OCI-LY1 (cell line): ENCODE results near the gene DCTN4.

Source experiments
- H2AFZ ChIP-seq: fragments of 200-600 bp; sonication (generic), shearing (Covaris generic); 2 replicates; pipeline ENCODE4 v1.6.0; 2014; ENCODE audit warnings: antibody characterized with exemption, mild to moderate bottlenecking, low read length
- H3F3A ChIP-seq: fragments of 200-600 bp; sonication (generic), shearing (Covaris generic); 2 replicates; pipeline ENCODE4 v1.6.0; 2014; ENCODE audit warnings: mild to moderate bottlenecking, antibody characterized with exemption, low read length, moderate library complexity; ENCODE audit not compliant: insufficient read depth
- H3K27ac ChIP-seq: fragments of 200-600 bp; sonication (generic); 2 replicates; pipeline ENCODE4 v1.5.1; 2014; ENCODE audit warnings: low read length, mixed run types, mild to moderate bottlenecking, low read depth; ENCODE audit not compliant: poor library complexity, severe bottlenecking
- H3K27me3 ChIP-seq: fragments of 200-600 bp; sonication (generic); 2 replicates; pipeline ENCODE4 v1.6.0; 2014; ENCODE audit warnings: antibody characterized with exemption, mild to moderate bottlenecking, low read length, moderate library complexity; ENCODE audit not compliant: insufficient read depth
- H3K36me3 ChIP-seq: fragments of 200-600 bp; sonication (generic); 2 replicates; pipeline ENCODE4 v1.6.1; 2014; ENCODE audit warnings: mild to moderate bottlenecking, antibody characterized with exemption, low read length, moderate library complexity, mixed read lengths; ENCODE audit not compliant: insufficient read depth
- H3K4me1 ChIP-seq: fragments of 200-600 bp; sonication (generic); 2 replicates; pipeline ENCODE4 v1.5.1; 2014; ENCODE audit warnings: mild to moderate bottlenecking, low read length, moderate library complexity; ENCODE audit not compliant: insufficient read depth, severe bottlenecking
- H3K4me2 ChIP-seq: fragments of 200-600 bp; sonication (generic), shearing (Covaris generic); 2 replicates; pipeline ENCODE4 v1.6.1; 2014; ENCODE audit warnings: low read length
- H3K4me3 ChIP-seq: fragments of 200-600 bp; sonication (generic); 2 replicates; pipeline ENCODE4 v1.5.1; 2014; ENCODE audit warnings: low read length, low read depth, mild to moderate bottlenecking, mixed read lengths; ENCODE audit not compliant: poor library complexity, severe bottlenecking
- H3K79me2 ChIP-seq: fragments of 200-600 bp; shearing (Covaris generic); 2 replicates; pipeline ENCODE4 v1.6.1; 2016; ENCODE audit warnings: mixed run types, low read length, mixed read lengths; ENCODE audit not compliant: insufficient read depth
- H3K9ac ChIP-seq: fragments of 200-600 bp; sonication (generic), shearing (Covaris generic); 2 replicates; pipeline ENCODE4 v1.6.1; 2014; ENCODE audit warnings: mild to moderate bottlenecking, low read length, mixed read lengths
- H3K9me2 ChIP-seq: fragments of 200-600 bp; sonication (generic), shearing (Covaris generic); 2 replicates; pipeline ENCODE4 v1.6.1; 2014; ENCODE audit warnings: low read depth, mild to moderate bottlenecking, low read length, mixed read lengths
- H3K9me3 ChIP-seq: fragments of 200-600 bp; shearing (Covaris generic); 2 replicates; pipeline ENCODE4 v1.6.1; 2014; ENCODE audit warnings: low read length, mixed read lengths
- H4K20me1 ChIP-seq: fragments of 200-600 bp; sonication (generic), shearing (Covaris generic); 2 replicates; pipeline ENCODE4 v1.6.0; 2016; ENCODE audit warnings: mild to moderate bottlenecking, low read length; ENCODE audit not compliant: insufficient read depth
- EZH2 ChIP-seq: fragments of 200-600 bp; sonication (generic), shearing (Covaris generic); IDR thresholded peaks from 2 replicates; pipeline ENCODE4 v1.8.0; 2017; ENCODE audit warnings: borderline replicate concordance, mixed run types, mild to moderate bottlenecking, antibody characterized with exemption, low read length, moderate library complexity, mixed read lengths
- TF ChIP-seq, protein P1 (sequence below): fragments of 200-600 bp; sonication (generic), shearing (Covaris generic); IDR thresholded peaks from 2 replicates; pipeline ENCODE4 v1.5.1; 2017; ENCODE audit warnings: mild to moderate bottlenecking, antibody characterized with exemption, low read length, moderate library complexity, mixed read lengths

Gene DCTN4

DNA sequence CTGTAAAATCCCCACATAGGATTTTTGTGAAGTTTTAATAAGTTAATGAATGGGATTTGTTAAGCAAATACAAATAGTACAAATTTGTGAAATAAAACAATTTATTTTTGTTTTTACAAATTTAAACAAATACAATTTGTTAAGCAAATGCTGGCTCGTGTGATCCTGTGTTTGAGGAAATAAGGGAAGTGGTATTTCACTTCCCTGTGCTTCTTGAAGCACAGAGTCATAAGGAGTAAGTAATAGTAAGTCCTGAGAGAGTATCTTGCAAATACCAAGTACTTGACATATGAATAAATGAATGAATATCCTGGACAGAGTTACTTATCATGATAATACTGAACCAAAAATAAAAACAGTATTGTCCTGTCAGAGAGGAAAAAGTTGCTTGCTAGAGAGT lies 28.8 kb upstream of the DCTN4 start:
- Histone ChIP-seq H3F3A (no peaks in the 10 kb centered on the region), H3K9ac (no peak overlapping the region), H3K27me3 (no peaks in the 10 kb centered on the region), H3K79me2 (no peaks in the 10 kb centered on the region), H2AFZ (no peak overlapping the region), H3K4me3 (no peak overlapping the region), H3K9me3 (no peaks in the 10 kb centered on the region), H3K9me2 (no peaks in the 10 kb centered on the region), H3K36me3 (no peaks in the 10 kb centered on the region), H4K20me1 (no peaks in the 10 kb centered on the region), H3K4me1 (no peaks in the 10 kb centered on the region), H3K4me2 (no peak overlapping the region), H3K27ac (no peak overlapping the region)
- TF ChIP-seq EZH2 = no peak
- TF ChIP-seq, protein P1, sequence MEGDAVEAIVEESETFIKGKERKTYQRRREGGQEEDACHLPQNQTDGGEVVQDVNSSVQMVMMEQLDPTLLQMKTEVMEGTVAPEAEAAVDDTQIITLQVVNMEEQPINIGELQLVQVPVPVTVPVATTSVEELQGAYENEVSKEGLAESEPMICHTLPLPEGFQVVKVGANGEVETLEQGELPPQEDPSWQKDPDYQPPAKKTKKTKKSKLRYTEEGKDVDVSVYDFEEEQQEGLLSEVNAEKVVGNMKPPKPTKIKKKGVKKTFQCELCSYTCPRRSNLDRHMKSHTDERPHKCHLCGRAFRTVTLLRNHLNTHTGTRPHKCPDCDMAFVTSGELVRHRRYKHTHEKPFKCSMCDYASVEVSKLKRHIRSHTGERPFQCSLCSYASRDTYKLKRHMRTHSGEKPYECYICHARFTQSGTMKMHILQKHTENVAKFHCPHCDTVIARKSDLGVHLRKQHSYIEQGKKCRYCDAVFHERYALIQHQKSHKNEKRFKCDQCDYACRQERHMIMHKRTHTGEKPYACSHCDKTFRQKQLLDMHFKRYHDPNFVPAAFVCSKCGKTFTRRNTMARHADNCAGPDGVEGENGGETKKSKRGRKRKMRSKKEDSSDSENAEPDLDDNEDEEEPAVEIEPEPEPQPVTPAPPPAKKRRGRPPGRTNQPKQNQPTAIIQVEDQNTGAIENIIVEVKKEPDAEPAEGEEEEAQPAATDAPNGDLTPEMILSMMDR = no peak

DNA sequence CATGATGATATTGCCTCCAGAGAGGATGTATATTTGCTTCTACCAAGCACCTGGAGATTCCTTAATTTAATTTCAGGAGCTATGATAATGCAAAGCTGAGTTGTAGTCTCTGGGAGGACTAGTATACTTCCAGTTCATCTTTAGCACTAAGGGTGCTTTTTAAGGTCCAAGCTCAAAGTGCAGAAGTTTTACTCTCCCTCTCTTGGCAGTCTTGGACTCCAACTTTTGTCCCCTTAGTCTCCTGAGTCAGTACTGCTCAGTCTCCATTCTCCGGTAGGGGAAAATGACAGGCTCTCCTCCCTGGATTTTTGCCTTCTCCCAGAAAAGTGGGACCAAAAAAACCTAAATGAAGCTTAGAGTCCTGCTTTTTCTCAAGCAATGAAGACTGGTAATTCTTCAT lies 28.1 kb upstream of the DCTN4 start:
- Histone ChIP-seq H3K4me1 (no peaks in the 10 kb centered on the region), H3K27ac (no peak overlapping the region), H3K79me2 (no peaks in the 10 kb centered on the region), H3K27me3 (no peaks in the 10 kb centered on the region), H3K4me3 (no peak overlapping the region), H3K36me3 (no peaks in the 10 kb centered on the region), H3K9me2 (no peaks in the 10 kb centered on the region), H3K9ac (no peak overlapping the region), H4K20me1 (no peaks in the 10 kb centered on the region), H2AFZ (no peak overlapping the region), H3F3A (no peaks in the 10 kb centered on the region), H3K4me2 (no peak overlapping the region), H3K9me3 (no peaks in the 10 kb centered on the region)
- TF ChIP-seq EZH2 = no peak
- TF ChIP-seq, protein P1 = no peak

DNA sequence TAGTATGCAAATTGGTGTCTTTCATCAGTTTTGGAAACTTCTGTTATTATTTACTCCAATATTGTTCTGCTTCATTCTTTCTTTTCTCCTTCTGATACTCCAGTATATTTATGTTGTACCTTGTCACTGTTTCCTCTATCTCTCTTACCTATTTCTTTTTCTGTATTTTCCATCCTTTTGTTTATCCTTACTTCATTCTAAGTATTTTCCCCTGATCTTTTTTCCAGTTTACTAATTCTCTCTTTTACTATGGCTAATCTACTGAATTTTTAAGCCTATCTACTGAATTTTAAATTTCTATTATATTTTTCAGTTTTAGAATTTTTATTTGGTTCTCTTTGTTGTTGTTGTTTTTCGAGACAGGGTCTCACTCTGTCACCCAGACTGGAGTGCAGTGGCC lies 27.1 kb upstream of the DCTN4 start:
- H3K4me1 ChIP-seq = no peaks in the 10 kb centered on the region
- TF ChIP-seq, protein P1 = no peak
- TF ChIP-seq EZH2 = no peak
- H3K4me3 ChIP-seq = no peak overlapping the region
- H3K79me2 ChIP-seq = no peaks in the 10 kb centered on the region
- no peaks in the 10 kb centered on the region for H3K9me2 ChIP-seq
- H3K36me3 ChIP-seq = no peaks in the 10 kb centered on the region
- no peaks in the 10 kb centered on the region for H4K20me1 ChIP-seq
- no peaks in the 10 kb centered on the region for H3F3A ChIP-seq
- H3K27me3 ChIP-seq = no peaks in the 10 kb centered on the region
- H3K27ac ChIP-seq = no peak overlapping the region
- no peaks in the 10 kb centered on the region for H3K9me3 ChIP-seq
- no peak overlapping the region for H3K9ac ChIP-seq
- H2AFZ ChIP-seq = no peak overlapping the region
- no peak overlapping the region for H3K4me2 ChIP-seq
